Measurements from ENCODE around the gene PCDH9.

The PCDH9 gene

GRCh38 chr13:67013709-67014108 is 216.4 kb downstream of the PCDH9 start:
- TF ChIP-seq ZNF274 (IDR thresholded peaks at IDR 0.05; ENCODE audit: low read depth, low read length) (no peak), YY1 (IDR thresholded peaks at IDR 0.05; ENCODE audit: insufficient read depth, insufficient read length) (no peak), SUZ12 (IDR thresholded peaks at IDR 0.05; ENCODE audit: extremely low read depth, insufficient read depth, insufficient read length) (no peak)
- Histone ChIP-seq H3K4me1 (ENCODE audit: insufficient read depth, insufficient read length) (no peaks in the 10 kb centered on the region), H3K36me3 (ENCODE audit: insufficient read depth, insufficient read length, low read length) (no peaks in the 10 kb centered on the region), H3K27me3 (ENCODE audit: insufficient read depth, insufficient read length) (no peaks in the 10 kb centered on the region), H3K9ac (ENCODE audit: insufficient read length, low read depth) (no peak overlapping the region), H3K4me3 (ENCODE audit: insufficient read length, low read depth) (no peak overlapping the region), H3K9me3 (ENCODE audit: insufficient read depth, low read length) (no peaks in the 10 kb centered on the region)
- DNase-seq (ENCODE audit: low read depth, low spot score) = no peak

DNA sequence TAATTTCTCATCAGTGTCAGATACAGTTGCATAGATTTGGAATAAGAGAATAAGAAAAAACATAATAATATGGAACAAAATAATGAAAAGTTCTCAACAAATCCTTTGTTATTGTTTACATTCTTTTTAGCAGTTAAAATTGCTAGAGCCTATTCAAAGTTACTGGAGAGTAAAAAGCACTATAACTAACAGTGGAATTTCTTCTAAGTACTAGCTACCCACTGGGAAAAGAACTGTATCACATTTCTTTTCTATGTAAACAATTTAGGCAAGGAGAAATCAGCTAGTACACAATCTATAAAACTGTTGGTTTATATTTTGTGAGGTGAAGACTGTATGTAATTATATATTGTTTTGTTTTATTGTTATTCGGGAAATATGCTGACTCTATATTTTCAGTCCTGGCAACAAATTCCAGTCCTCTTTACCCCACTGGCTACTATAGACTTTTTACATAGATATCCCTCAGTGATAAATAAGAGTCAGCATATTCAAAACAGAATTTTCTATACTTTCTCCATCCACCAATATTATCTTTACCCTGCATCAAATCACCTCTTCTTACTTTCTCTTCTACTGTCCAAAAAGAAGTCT is 222.0 kb downstream of the PCDH9 start:
- Histone ChIP-seq H3K27me3 (ENCODE audit: insufficient read depth, insufficient read length) (no peaks in the 10 kb centered on the region), H3K9ac (ENCODE audit: insufficient read length, low read depth) (no peak overlapping the region), H3K4me3 (ENCODE audit: insufficient read length, low read depth) (no peak overlapping the region), H3K36me3 (ENCODE audit: insufficient read depth, insufficient read length, low read length) (no peaks in the 10 kb centered on the region), H3K9me3 (ENCODE audit: insufficient read depth, low read length) (no peaks in the 10 kb centered on the region), H3K4me1 (ENCODE audit: insufficient read depth, insufficient read length) (no peaks in the 10 kb centered on the region)
- DNase-seq (ENCODE audit: low read depth, low spot score) = no peak
- TF ChIP-seq ZNF274 (IDR thresholded peaks at IDR 0.05; ENCODE audit: low read depth, low read length) (no peak), SUZ12 (IDR thresholded peaks at IDR 0.05; ENCODE audit: extremely low read depth, insufficient read depth, insufficient read length) (no peak), YY1 (IDR thresholded peaks at IDR 0.05; ENCODE audit: insufficient read depth, insufficient read length) (no peak)

DNA sequence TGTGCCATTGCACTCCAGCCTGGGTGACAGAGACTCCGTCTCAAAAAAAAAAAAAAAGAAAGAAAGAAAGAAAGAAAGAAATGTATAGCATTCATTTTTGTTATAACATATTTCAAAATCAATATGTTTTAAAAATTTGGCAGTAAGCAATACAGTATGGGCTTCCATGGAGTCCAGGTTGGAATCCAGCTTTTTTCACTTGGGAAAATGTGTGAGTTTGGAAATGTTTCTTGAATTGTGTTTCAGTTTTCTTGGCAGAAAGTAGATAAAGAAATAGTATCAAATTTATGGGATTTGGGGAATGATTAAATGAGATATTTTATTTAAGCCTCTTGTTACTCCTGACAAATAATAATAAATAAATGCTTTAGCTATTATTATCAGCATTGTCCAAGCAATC is 225.6 kb downstream of the PCDH9 start:
- Histone ChIP-seq H3K4me1 (ENCODE audit: insufficient read depth, insufficient read length) (no peaks in the 10 kb centered on the region), H3K27me3 (ENCODE audit: insufficient read depth, insufficient read length) (no peaks in the 10 kb centered on the region), H3K4me3 (ENCODE audit: insufficient read length, low read depth) (no peak overlapping the region), H3K36me3 (ENCODE audit: insufficient read depth, insufficient read length, low read length) (no peaks in the 10 kb centered on the region), H3K9me3 (ENCODE audit: insufficient read depth, low read length) (no peaks in the 10 kb centered on the region), H3K9ac (ENCODE audit: insufficient read length, low read depth) (no peak overlapping the region)
- no peak for DNase-seq (ENCODE audit: low read depth, low spot score)
- no peak for TF ChIP-seq ZNF274 (IDR thresholded peaks at IDR 0.05; ENCODE audit: low read depth, low read length)
- TF ChIP-seq YY1 (IDR thresholded peaks at IDR 0.05; ENCODE audit: insufficient read depth, insufficient read length) = no peak
- no peak for TF ChIP-seq SUZ12 (IDR thresholded peaks at IDR 0.05; ENCODE audit: extremely low read depth, insufficient read depth, insufficient read length)

DNA sequence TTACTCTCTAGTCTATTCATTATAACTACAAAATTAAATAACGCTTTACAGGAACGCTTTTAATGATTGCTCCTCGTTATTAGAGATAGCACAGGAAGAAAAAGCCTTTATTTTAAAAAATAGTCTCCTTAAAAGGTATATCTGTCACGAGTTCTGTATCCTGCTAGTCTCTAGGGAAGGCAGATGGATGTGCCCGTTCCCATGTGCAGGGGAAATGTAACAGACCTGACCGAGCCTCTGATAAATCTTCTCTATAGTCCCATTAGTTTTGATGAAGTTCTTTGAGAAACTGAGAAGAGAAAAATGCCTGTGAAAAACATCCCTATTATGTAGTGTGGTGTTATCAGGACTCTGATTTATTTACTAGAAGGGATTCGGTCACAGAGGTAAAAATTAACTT is 226.4 kb downstream of the PCDH9 start:
- H3K27me3 ChIP-seq (ENCODE audit: insufficient read depth, insufficient read length) = no peaks in the 10 kb centered on the region
- no peaks in the 10 kb centered on the region for H3K4me1 ChIP-seq (ENCODE audit: insufficient read depth, insufficient read length)
- no peak overlapping the region for H3K4me3 ChIP-seq (ENCODE audit: insufficient read length, low read depth)
- H3K9ac ChIP-seq (ENCODE audit: insufficient read length, low read depth) = no peak overlapping the region
- H3K36me3 ChIP-seq (ENCODE audit: insufficient read depth, insufficient read length, low read length) = no peaks in the 10 kb centered on the region
- no peak for DNase-seq (ENCODE audit: low read depth, low spot score)
- TF ChIP-seq ZNF274 (IDR thresholded peaks at IDR 0.05; ENCODE audit: low read depth, low read length) = no peak
- TF ChIP-seq SUZ12 (IDR thresholded peaks at IDR 0.05; ENCODE audit: extremely low read depth, insufficient read depth, insufficient read length) = no peak
- TF ChIP-seq YY1 (IDR thresholded peaks at IDR 0.05; ENCODE audit: insufficient read depth, insufficient read length) = no peak
- H3K9me3 ChIP-seq (ENCODE audit: insufficient read depth, low read length) = no peaks in the 10 kb centered on the region

DNA sequence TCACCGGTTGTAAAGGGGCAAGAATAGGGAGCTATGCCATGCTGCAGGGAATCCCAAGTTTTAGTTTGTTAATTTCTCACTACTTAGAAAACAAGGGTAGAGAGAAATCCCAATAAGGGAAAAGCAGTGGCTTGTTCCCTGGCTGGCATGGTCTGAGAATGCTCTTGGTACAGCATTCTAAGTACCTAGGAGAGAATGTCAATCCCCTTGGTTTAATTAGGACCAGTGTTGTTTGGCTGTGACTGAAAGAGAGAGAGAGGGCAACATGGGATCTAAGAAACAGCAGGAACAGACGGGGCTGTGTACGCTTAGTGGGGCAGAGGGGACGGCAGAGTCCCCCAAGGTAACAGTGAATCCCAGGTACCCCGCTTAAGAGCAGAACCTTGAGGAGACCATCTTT is 228.8 kb downstream of the PCDH9 start:
- Histone ChIP-seq H3K9me3 (ENCODE audit: insufficient read depth, low read length) (no peaks in the 10 kb centered on the region), H3K4me3 (ENCODE audit: insufficient read length, low read depth) (no peak overlapping the region), H3K9ac (ENCODE audit: insufficient read length, low read depth) (no peak overlapping the region), H3K4me1 (ENCODE audit: insufficient read depth, insufficient read length) (no peaks in the 10 kb centered on the region), H3K36me3 (ENCODE audit: insufficient read depth, insufficient read length, low read length) (no peaks in the 10 kb centered on the region), H3K27me3 (ENCODE audit: insufficient read depth, insufficient read length) (no peaks in the 10 kb centered on the region)
- TF ChIP-seq YY1 (IDR thresholded peaks at IDR 0.05; ENCODE audit: insufficient read depth, insufficient read length) (no peak), SUZ12 (IDR thresholded peaks at IDR 0.05; ENCODE audit: extremely low read depth, insufficient read depth, insufficient read length) (no peak)
- no peak for DNase-seq (ENCODE audit: low read depth, low spot score)

DNA sequence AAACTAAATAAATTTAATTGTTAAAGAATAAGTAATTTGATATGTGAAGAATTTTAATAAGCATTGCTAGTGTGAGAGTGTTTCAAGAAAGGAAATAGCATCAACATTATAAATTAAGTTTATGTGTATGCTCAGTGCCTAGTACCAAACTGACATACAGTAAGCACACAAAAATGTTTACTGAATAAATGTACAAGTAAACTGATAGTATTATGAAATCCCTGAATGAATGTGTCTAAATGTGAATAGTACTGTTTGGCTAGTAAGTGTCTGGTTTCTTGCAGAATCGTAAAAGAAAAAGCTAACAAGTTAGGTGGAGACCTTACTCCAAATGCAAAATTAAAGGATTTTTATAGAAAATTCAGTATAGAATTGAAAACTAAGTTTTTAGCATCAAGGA is 233.6 kb downstream of the PCDH9 start:
- no peak for DNase-seq (ENCODE audit: low read depth, low spot score)
- no peaks in the 10 kb centered on the region for H3K9me3 ChIP-seq (ENCODE audit: insufficient read depth, low read length)
- H3K4me1 ChIP-seq (ENCODE audit: insufficient read depth, insufficient read length) = no peaks in the 10 kb centered on the region
- no peak overlapping the region for H3K9ac ChIP-seq (ENCODE audit: insufficient read length, low read depth)
- H3K36me3 ChIP-seq (ENCODE audit: insufficient read depth, insufficient read length, low read length) = no peaks in the 10 kb centered on the region
- H3K4me3 ChIP-seq (ENCODE audit: insufficient read length, low read depth) = no peak overlapping the region
- no peaks in the 10 kb centered on the region for H3K27me3 ChIP-seq (ENCODE audit: insufficient read depth, insufficient read length)
- no peak for TF ChIP-seq SUZ12 (IDR thresholded peaks at IDR 0.05; ENCODE audit: extremely low read depth, insufficient read depth, insufficient read length)
- no peak for TF ChIP-seq YY1 (IDR thresholded peaks at IDR 0.05; ENCODE audit: insufficient read depth, insufficient read length)

GRCh38 chr13:66995203-66995611 is 234.9 kb downstream of the PCDH9 start:
- no peak for DNase-seq (ENCODE audit: low read depth, low spot score)
- Histone ChIP-seq H3K9me3 (ENCODE audit: insufficient read depth, low read length) (no peaks in the 10 kb centered on the region), H3K4me1 (ENCODE audit: insufficient read depth, insufficient read length) (no peaks in the 10 kb centered on the region), H3K27me3 (ENCODE audit: insufficient read depth, insufficient read length) (no peaks in the 10 kb centered on the region), H3K9ac (ENCODE audit: insufficient read length, low read depth) (no peak overlapping the region), H3K36me3 (ENCODE audit: insufficient read depth, insufficient read length, low read length) (no peaks in the 10 kb centered on the region), H3K4me3 (ENCODE audit: insufficient read length, low read depth) (no peak overlapping the region)
- TF ChIP-seq SUZ12 (IDR thresholded peaks at IDR 0.05; ENCODE audit: extremely low read depth, insufficient read depth, insufficient read length) (no peak), ZNF274 (IDR thresholded peaks at IDR 0.05; ENCODE audit: low read depth, low read length) (no peak)

All from NT2/D1 (cell line).